Left renal cortex interstitium (tissue), 4 donors: ENCODE data around the gene ZNF280C. TPM values are rescaled to one million over a fixed set of nuclear protein-coding genes. Genes with fewer than 3 reads are reported as not detected.

Experiments used
- DNase-seq, 4 donors: peaks; one replicate each; pipeline ENCODE4 v3.0.0-alpha.2; 2013; ENCODE audit warnings: low read depth in 4 of 4, low spot score in 2 of 4, missing footprints in 1 of 4
- polyA plus RNA-seq, 4 donors: library from polyadenylated mRNA; unstranded; fragments of 120-200 nt; gene quantifications; one replicate each; pipeline ENCODE4 v1.2.1, GENCODE V29; 2013; ENCODE audit not compliant: insufficient read length in 4 of 4

The ZNF280C gene
- polyA plus RNA-seq, 4 donors = 5.3 to 9.0 (median 6.2) TPM

DNA sequence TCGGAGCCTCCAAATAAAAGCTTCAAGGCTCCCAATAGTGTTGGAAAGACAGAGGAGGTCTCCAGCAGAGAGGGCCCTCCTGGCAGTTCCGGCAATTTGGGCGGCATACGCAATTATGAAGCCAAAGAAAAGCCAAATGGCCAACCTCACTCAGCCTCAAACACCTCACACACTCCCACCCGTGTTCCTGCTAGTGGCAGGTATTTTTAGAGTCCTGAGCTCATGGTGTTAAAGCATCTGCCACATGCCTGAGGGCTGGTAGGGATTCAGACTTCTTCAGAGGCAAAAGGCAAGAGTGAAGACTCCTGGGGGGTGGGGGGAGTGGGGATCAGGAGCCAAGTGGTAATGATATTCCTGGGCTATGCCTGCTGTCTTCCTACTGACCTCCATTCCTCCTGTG, 89.5 kb downstream of the ZNF280C start:
- no peak for DNase-seq

DNA sequence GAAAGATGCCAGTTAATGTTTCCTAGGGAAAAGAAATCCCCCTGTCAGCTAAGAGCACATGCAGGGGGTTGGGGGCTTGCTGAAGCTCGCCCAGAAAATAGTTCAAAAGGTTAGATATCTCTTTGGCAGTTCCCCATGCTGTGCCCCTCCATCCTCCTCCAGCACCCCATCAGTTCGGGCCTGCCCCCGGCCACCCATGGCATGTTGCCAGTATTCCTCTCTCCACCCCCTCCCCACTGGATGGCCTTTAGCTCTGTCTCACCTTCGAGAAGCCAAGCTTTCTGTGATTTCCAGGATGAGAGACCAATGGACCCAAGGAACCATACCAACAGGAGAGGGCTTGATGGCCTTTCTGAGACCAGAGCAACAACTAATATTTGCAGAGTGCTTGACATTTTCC, 91.8 kb downstream of the ZNF280C start:
- no peak for DNase-seq

DNA sequence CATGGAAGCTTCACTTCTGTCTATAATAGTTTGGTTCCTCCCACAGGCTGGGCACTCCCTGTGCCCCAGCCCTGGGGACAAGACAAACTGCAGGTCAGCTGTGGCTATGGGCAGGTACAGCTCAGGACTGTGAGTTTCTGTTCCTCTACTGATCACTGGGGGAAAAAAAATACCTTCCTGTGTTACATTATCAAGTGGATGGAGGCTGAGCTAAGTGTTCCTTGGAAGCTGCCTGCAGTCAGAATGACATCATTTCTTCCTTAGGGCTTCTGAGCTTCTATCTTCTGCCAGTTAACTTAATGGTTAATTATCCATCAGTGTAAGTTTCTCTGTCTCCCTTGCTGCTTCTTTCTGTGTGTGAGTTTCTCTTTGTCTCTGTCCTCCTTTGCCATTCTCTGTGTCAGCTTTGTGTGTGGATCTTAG, 92.3 kb downstream of the ZNF280C start:
- no peak for DNase-seq

DNA sequence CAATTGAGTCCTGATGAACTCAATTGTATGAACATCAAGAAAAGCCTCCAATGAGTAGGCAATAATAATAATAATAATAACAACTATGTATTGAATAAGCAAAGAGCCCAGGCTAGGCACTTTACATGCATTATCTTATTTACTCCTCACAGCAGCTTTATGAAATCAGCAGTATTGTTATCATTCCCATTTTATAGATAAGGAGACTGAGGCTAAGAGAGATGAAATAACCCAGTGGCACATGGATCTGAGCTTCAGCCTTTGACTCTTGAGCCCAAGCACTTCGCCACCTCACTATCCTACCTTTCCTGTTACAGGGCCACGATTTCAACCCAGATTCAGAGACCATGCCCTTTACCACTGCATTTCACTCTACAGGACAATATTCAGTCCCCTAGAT, 93.8 kb downstream of the ZNF280C start:
- no peak for DNase-seq

DNA sequence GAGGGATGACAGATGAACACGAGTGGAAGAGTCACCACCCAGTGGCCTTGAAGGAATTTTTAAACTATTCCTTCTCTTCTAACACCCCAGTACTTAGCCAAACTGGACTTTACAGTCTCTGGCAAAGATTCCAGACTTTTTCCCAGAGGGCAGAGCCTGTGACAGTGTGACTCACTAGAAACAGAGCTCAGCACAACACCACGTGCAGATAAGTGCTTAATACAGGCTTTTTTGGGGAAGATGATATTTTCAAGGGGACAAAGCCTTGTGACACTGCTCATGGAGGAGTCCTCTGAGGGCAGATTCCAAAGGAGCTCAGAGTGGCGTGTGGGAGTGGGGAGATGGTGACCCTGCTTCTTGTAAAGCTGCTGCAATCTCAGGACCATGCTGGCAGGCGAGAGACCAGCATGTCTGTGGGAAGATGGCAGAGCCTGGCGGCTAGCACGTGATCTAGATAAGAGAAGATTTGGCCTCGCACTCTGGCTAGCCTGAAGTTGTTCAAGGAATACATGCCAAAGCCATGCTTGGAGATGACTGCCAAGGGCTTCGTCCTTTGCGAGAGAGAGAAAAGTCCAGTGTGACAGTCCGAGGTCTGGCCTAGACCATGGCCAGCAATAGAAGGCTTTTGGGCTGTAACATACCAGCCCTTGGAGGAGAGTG, 94.5 kb downstream of the ZNF280C start:
- no peak for DNase-seq

DNA sequence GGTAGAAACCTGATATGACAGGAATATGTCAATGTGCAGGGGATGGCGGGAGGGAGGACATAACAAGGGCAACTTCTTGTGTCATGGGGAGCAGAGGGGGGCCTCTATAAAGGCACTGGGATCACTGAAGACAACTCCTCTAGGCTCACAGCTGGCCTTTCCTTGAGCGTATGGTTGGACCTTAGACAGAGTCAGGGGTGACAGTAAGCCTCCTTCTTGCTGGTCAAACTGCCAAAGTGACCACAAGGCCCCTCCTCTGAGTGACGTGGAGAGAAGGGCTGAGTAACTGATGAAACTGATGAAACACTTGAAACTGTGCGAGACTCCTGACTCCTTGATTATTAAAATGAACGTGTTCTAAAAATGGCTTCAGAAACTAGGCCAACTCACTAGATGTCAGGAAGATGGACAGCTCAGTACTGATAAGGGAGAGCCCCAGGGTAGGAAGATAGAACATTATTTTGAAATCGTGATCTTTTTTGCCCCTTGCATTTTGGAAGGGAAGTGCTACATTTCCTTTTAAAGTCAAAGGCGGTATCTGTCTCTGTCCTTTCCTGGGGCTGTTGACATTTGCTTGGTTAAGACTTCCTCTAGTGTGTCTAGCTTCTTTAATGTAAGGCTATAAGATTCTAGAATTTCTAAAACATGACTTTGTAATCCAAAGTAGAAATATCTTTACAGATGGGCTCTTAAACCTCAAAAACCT, 95.4 kb downstream of the ZNF280C start:
- DNase-seq = no peak

DNA sequence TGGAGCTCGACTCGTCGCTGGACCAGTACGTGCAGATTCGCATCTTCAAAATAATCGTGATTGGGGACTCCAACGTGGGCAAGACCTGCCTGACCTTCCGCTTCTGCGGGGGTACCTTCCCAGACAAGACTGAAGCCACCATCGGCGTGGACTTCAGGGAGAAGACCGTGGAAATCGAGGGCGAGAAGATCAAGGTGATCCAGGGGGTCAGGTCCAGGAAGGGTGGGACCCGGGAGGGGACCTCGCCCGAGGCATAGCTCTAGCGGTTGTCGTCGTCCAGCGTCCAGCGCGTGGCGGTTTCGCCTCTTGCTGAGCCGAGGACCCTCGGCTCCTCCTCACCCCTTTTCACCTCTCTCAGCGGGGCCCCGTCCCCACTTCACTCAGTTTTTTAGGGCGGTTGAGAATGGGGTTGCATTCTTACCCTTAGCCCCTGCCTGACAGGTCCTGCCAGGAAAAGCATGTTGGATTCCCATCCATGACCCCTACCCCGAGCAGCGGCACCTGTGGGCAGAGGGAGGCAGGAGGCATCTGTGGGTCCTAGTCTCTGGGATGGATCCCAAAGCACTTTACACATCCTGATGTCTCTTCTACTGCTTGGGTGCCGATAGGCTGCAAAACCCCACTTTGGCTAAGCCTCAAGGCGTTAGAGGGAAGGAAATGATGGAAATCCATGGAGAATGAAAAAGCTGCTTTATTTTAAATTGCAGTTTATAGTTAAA, 96.4 kb downstream of the ZNF280C start:
- DNase-seq = no peak

DNA sequence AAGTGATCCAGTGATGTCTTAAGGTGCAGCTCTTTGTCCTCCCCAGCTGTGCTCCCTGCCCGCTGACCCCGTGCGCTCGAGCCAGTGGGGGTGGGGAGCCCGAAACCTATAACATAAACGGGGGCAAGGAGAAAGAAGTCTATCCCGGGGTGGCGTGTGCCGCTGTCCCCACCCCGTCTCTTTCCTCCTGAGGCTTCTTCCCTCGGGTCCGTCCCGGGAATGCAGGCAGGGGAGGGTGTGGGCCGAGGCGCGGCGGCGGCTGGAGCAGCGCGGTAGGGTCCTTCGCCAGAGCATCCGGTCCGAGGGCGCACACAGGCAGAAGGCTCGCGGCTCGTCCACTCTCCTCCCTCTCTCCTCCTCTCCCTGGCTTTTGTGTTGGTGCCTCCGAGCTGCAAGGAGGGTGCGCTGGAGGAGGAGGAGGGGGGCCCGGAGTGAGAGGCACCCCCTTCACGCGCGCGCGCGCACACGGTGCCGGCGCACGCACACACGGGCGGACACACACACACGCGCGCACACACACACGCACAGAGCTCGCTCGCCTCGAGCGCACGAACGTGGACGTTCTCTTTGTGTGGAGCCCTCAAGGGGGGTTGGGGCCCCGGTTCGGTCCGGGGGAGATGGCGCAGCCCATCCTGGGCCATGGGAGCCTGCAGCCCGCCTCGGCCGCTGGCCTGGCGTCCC, 97.1 kb downstream of the ZNF280C start, which contains the start of gene RAB33A:
Gene RAB33A, plus strand, starts transcription at position 517 of the 681 bp plus-strand sequence. Its CDS starts 101 bp downstream, at position 618.
- DNase-seq = no peak

DNA sequence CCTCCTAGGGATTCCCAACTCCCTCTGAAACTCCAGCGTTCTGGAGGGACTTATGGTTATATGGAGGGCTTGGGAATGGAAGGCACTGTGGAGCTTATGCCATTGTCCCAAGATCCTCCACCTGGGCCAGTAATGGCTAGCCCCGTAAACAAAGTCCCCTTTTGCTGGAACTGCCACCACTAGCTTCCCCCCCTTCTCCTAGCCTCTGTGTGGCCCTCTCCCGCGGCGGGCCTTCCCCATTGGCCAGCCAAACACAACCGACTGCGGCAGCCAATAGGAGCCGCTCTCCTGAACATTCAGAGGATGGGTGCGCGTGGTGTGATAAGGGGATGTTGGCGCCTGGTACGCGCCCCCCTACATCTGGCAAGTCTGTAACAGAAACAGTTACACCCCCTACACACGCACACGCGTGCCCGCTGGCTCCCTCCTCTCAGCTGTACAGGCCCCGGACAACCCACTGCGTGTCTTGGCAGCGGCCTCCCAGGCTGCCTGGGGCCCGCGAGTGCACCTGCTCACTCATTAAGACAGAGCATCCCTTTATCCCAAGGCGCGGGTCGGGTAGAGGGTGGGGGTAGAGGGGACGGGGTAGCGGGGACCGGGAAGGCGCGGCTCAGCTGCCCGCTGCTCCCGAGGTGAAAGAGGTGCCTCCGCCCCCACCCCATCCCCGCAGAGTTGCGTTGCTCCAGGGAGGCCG, 97.8 kb downstream of the ZNF280C start:
- no peak for DNase-seq

DNA sequence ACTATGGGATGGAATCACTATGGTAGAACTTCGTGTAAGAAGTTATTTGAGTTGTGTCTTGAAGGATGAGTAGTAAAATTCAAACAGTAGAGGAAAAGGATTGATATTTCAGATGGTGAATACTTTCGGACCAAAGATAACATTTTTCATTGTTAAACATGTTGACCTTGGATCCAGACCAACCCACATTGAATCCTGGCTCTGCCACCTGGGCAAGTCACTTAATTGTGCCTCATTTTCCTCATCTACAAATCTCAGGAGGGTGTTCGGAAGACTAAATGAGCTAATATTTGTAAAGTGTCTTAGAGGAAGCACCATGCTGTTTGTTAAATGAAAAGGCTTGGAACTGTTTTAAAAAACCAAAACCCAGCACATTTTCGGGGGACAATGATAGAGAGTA, 101.7 kb downstream of the ZNF280C start:
- DNase-seq = no peak

DNA sequence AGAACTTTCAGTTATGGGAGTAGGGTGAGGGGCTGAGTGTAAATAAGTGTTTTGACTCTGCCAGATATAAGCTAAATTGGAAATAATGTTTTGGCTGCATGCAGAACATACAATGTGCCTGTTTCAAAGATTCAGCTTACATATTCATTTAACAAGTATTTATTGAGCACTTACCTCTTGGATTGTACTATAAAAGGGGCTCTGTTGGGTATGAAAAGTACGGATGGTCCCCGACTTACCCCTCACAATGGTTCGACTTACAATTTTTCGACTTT, 102.3 kb downstream of the ZNF280C start:
- DNase-seq = no peak

DNA sequence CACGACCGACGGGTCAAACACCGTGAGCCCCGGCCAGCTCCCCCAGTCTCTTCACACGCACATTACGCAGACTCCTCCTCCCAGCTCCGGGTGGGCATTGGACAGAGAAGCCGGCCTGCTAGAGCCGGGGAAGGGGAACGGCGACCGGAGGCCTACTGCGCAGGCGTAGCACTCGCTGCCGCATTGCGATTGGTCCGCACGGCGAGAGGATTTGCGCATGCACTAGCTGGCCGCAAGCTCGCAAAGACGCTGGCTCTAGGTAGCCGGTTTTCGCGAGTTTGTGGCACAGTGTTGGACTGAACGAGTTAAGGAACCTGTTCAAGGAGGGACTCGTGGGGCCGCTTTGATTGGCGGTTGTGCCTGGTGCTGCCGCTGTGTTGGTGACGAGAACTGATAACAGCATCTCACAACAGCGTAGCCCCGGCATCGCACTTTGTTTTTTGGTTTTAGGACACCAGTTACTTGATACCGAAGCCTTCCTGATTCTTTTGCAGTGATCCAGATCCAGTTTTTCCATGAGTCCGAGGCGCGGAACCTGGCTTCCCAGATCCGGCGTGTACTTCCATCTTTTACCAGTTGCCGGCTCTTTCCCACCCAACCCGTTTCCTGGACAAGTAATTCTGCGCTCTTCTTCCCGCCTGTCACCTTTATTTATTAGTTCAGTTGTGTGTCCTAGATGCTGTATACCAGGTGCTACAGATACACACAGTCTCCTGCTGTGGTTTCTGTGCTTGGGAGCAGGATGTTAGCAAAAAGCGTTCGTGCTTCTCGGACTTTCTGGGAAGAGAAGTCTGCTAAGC, 102.8 kb downstream of the ZNF280C start, which contains the start of gene AIFM1:
Gene AIFM1, minus strand, starts transcription at position 139 of the 800 bp plus-strand sequence. CDS start 185 bp downstream, outside the sequence.
- peak; percentile 79 to 91 (median 85) for DNase-seq

DNA sequence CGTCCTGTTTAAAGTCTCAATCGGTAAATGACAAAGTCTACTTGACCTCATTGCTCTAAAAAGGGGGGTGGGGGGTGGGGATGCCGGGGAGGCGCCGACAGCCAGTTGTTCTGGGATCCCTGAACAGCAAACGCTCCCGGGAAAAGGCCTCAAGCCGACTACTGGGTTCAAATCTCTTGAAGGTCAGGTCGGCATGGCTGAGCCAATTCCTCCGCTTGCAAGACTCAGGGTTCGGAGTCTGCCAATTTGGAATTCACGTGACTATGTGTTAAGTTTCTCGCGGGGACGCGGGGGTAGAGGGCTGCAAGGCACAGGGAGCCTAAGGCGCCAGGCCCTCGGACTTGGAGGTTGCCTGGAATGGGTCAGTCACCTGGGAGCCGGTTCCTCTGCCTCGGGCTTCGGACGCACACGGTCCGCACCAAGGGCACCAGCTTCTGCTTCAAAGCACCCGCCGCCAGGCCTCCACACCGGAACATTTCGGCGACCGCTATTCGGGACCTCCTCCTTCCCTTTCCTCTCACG, 103.5 kb downstream of the ZNF280C start:
- DNase-seq = no peak

DNA sequence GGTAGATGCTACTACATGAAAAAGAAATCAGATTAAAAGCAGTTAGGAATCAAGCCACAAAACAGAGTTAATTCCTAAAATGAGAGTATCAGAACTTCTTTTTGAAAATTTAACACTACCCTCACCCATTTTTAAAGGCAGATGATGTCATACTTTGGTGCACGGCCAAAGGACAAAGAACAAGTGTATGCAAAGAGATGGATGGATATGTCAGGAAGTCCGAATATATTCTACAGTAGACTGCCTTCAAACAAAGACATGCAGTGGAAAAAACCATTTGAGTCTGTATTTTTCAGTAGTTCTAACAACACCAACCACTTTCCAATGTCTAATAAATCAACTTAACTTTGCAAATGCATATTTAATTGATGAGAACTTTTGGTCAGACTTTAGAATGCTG, 105.3 kb downstream of the ZNF280C start:
- DNase-seq = no peak

DNA sequence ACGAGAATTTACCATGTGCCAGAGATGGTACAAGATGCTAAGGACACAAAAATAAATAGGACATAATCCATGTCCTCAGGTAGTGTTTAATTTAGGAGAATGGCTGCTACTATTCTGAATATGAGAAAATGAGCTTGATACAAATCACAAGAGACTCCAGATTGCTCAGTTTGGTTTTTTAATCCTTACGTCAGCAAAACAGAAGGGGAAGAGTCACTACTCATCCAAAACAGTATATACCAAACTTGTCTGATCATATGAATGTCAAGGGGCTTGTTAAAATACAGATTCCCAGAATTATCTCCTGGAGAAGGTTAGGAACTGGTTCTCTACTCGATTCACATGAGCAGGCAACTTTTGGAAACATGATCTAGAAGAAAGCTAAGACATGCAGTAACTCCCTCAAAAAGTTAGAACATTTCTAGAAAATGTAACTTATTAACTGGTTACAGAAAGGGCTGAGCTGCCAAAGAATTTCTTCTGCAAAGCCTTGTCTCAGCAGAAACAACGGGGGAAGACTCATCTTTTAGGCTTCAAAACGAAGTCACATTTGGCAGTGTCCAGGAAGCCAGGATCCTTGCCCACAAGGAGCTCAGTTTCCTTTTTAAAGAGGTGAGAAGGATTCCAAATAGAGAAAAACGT, 106.5 kb downstream of the ZNF280C start:
- DNase-seq = no peak

DNA sequence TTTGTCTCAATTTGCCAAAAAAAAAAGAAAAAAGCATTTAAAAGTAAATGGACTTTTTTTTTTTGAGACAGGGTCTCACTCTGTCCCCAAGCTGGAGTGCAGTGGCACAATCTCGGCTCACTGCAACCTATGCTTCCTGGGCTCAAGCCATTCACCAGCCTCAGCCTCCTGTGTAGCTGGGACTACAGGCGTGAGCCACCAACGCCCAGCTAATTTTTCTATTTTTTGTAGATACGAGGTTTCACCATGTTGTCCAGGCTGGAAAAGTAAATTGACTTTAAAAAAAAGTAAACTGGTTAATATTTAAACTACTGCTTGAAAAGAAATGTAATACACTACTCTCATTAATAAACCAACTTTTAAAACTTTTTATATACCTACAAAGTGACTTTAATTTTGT, 108.9 kb downstream of the ZNF280C start:
- no peak for DNase-seq

DNA sequence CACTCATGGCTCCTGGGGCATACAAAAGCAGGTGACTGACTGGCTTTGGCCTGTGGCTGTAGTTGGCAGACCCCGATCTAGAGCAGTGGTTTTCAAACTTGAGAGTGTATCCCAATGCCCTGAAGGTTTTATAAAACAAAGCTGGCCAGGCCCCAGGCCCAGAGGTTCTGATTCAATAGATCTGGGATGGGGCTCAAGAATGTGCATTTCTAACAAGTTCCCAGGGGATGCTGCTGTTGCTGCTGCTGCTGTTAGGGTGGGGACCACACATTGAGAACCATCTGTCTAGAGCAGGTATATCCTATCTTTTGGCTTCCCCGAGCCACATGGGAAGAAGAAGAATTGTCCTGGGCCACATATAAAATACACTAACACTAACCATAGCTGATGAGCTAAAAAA, 110.4 kb downstream of the ZNF280C start:
- DNase-seq = no peak

DNA sequence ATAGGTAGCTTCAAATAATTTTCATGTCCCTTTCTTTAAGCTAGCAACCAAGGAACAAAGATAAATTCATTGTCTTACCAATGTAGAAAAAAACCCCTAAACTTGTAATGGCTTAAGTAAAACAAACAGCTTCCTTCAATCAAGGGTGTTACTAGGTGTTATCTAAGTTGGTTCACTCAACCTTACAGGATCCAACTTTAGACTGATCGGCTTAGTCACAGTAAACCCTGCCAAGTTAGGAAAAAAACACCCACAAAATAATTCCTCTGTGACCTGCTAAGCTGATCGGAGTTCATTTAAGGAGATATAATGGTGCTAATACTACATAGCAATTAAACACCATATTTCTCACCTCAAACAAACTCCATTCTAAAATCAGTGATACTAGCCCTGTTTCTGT, 113.1 kb downstream of the ZNF280C start:
- DNase-seq = no peak
